Panc1 (cell line): ENCODE data around the gene CDCA3.

Experiments used
- CTCF ChIP-seq: fragments of 450-650 bp; IDR thresholded peaks from 2 replicates; pipeline ENCODE4 v1.5.1; 2017; ENCODE audit warnings: mild to moderate bottlenecking
- SIN3A ChIP-seq: IDR thresholded peaks from 2 replicates; pipeline ENCODE4 v1.6.1; 2012; ENCODE audit warnings: low read depth, mild to moderate bottlenecking, low read length, moderate library complexity, borderline replicate concordance; ENCODE audit not compliant: insufficient read depth

- TF ChIP-seq CTCF (0 out of 2 replicates have a peak, but pooled peaks have one; percentile 7), SIN3A (no peak)
Measured at GRCh38 chr12:6829536-6830220, 21.4 kb downstream of the CDCA3 start.
